ENCODE data around the gene BIN1.

- no peak for TF ChIP-seq CTCF (IDR thresholded peaks at IDR 0.05)
- TF ChIP-seq POLR2A (IDR thresholded peaks at IDR 0.05), result no peak
- no peak for TF ChIP-seq POLR2AphosphoS5 (IDR thresholded peaks at IDR 0.05)
- TF ChIP-seq EP300 (IDR thresholded peaks at IDR 0.05; ENCODE audit: low read depth), result no peak
Measured at GRCh38 chr2:127051116-127052056, 55.6 kb downstream of the BIN1 start.

Measured in transverse colon (tissue), 4 donors.